ENCODE data around the gene NEK6. TPM values are rescaled to one million over a fixed set of nuclear protein-coding genes. Genes with fewer than 3 reads are reported as not detected.
A peak's percentile ranks its signal among the peaks of the same experiment; 100 is the strongest.

The NEK6 gene
- total RNA-seq = 11.0 TPM

GRCh38 chr9:124257844-124258606 is at the start of gene NEK6:
Gene NEK6, plus strand, starts transcription at chr9:124257949. Its CDS starts 44,016 bp downstream, at chr9:124301965.
- FAIRE-seq (no peak), DNase-seq (ENCODE audit: low spot score in 2 of 2) (peak; percentile 74 to 80)

- FAIRE-seq (no peak), DNase-seq (ENCODE audit: low spot score in 2 of 2) (no peak)
These were observed 49.2 kb upstream of the NEK6 start for GRCh38 chr9:124208571-124208970.

GRCh38 chr9:124209279-124209678 is 48.5 kb upstream of the NEK6 start:
- DNase-seq (ENCODE audit: low spot score in 2 of 2) (no peak), FAIRE-seq (no peak)

DNA sequence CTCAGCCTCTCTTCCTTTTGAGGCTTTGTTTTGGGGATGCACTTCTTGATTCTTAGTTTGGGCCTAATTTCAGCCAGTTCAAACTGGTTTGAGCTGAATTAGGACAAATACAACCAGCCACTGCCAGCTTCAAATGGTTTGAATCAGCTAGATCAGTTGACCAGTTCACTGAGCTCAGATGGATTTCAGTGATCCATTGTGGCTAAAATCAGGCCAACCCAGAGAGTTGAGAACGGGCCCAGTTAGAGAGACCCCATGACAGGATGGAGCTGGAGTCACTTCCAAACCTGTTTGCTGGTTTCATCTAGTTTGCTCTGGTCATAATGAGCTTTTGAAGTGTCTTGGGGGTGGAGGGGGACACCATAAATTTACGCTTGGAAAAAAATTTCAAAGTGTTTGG is 48.0 kb upstream of the NEK6 start:
- DNase-seq (ENCODE audit: low spot score in 2 of 2) (no peak), FAIRE-seq (no peak)

DNA sequence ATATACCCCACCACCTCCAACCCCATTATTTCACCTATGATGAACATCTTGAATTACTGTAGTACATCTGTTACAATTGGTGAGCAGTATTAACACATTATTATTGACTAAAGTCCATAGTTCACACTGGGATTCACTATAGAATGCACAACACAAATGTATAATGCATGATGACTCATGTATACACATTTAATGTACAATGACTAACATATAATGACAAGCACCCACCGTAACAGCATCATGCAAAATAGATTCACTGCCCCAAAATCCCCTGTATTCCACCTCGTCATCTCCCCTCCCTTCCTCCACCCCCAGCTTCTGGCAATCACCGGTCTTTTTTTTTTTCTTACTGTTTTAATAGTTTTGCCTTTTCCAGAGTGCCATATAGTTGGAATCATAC is 47.1 kb upstream of the NEK6 start:
- FAIRE-seq (no peak), DNase-seq (ENCODE audit: low spot score in 2 of 2) (no peak)

- DNase-seq (ENCODE audit: low spot score in 2 of 2) (no peak), FAIRE-seq (no peak)
These were observed 45.2 kb upstream of the NEK6 start for GRCh38 chr9:124212381-124213050.

GRCh38 chr9:124213396-124213795 is 44.4 kb upstream of the NEK6 start:
- DNase-seq (ENCODE audit: low spot score in 2 of 2) (no peak), FAIRE-seq (no peak)

DNA sequence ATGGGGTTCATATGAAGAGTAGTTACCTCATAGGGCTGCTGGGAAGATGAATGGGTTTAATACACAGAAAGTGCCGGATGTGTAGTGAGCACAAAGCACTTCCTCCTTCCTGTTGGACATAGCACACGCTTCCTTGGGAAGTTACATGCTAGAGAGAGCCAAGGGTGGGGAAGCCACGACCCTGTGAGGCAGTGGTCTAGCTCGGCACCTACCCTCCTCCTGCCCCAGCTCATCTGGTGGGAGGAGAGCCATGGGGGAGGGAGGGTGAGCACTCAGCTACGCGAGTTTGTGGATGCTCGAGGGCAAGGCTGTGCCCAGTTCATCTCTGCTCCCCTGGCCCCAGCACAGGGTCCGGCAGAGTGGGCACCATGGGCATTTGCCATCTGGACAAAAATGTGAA is 43.6 kb upstream of the NEK6 start:
- FAIRE-seq = no peak
- no peak for DNase-seq (ENCODE audit: low spot score in 2 of 2)

- FAIRE-seq = no peak
- no peak for DNase-seq (ENCODE audit: low spot score in 2 of 2)
These were observed 43.0 kb upstream of the NEK6 start for GRCh38 chr9:124214596-124215367.

DNA sequence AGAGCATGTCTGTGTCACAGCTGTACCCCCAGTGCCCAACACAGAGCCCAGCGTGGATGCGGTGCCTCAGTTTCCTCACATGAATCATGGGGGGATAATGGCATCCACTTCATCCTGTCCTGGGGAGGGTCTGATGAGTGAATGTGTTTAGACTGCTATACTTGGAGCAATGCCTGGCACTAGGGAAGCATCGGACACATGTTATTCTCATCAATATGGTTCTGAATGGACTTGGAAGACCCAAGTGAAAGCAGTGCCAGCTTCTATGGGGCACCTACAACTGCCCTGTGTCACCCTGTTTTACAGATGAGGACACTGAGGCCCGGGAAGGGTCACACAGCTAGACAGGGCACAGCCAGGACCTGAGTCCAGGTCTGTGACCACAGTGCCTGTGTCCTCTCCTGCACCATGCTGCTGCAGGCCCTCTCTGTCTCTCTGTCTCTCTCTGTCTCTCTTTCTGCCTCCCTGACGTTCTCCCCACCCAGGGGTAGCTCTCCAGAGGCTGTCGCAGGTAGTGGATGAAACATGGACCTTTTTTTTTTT is 42.3 kb upstream of the NEK6 start:
- no peak for FAIRE-seq

DNA sequence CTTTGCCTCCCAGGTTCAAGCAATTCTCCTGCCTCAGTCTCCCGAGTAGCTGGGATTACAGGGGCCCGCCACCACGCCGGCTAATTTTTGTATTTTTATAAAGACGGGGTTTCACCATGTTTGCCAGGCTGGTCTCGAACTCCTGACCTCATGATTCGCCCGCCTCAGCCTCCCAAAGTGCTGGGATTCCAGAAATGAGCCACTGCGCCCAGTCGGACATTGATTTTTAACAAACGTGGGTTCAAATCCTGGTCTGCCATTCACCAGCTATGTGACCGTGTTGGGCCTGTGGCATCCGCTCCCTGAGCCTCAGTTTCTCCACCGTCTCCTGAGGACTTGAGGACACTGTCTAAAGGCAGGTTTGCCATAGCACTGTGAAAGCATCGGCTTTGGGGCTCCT is 41.8 kb upstream of the NEK6 start:
- no peak for DNase-seq (ENCODE audit: low spot score in 2 of 2)
- no peak for FAIRE-seq

More for the DNA sequence above, 42.3 kb upstream of the NEK6 start:
- no peak for DNase-seq (ENCODE audit: low spot score in 2 of 2)

DNA sequence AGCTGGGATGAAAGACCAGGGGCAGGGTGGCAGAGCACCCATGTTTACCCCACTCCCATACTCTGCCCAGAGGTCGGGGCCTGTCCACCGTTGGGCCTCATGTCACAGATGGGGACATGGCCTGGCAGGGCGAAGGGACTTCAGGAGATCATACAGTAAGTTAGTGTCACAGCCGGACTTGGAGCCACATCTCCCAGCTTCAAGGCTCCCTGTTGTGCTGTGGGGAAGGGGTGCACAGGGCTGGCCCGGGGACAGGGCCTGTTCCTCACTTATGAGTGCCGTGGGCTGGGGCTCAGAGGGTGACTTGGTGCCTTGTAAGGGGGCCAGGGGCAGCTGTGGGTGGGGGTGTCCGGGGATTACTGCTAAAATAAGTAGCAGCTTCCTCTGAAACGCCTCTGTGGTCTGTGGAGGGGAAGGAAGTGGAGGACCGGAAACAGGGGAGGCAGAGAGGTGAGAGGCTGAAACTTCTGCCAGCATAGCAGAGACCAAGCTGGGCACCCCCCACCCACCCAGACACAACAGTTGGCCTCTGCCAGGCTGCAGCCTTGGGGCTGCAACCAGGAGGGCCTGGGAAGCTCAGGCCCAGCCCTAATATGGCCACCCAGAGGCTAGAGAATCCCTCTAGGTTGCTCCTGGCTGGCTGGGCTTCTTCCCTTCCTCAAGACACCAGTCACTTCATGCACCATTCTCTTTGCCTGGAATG is 41.1 kb upstream of the NEK6 start:
- no peak for DNase-seq (ENCODE audit: low spot score in 2 of 2)
- no peak for FAIRE-seq

DNA sequence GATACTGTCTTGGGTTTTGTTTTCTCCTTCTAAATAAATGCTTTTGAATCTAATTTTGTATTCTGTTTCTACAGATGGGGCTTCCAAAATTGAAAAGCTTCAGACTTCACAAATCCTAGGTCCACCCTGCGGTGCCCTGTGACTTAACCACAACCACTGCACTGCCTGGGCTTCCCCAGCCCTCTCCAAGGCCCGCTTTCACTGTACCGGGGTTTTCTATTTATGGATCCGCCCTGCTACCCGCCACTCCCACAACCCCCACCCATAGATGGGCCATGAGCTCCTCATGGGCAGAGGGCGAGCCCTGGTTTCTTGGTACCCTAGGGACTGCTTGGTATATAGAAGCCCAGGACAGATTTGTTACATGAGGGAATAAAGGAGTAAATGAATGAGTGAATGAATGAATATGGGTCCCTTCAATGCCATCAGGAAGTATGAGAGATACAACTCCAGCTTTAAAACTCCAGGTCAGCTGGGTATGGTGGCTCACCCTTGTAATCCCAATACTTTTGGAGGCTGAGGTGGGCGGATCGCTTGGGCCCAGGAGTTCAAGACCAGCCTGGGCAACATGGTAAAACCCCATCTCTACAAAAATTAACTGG is 39.8 kb upstream of the NEK6 start:
- FAIRE-seq = no peak
- no peak for DNase-seq (ENCODE audit: low spot score in 2 of 2)

DNA sequence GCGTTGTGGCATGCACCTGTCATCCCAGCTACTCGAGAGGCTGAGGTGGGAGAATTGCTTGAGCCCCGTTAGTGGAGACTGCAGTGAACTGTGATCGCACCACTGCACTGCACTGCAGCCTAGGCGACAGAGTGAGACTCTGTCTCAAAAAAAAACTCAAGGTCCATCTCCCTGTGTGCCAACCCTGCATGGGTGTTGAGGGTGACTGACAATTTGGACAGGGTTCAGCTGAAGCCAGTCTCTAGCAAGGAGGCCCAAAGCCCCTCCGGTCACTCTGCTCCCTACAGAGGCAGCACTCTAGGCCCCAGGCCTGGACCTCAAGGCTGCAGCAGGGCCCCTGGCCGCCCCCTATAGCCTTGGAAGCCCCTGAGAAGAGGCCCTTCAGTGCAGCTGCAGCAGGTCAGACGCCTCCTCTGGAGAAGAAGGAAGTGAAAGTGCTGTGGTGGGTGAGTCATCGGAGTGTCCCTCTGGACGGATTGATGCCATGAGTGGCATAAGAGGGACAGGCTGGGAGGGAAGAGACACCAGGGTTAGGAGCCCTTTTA is 39.2 kb upstream of the NEK6 start:
- FAIRE-seq = no peak
- DNase-seq (ENCODE audit: low spot score in 2 of 2) = no peak

GRCh38 chr9:124218987-124219461 is 38.7 kb upstream of the NEK6 start:
- DNase-seq (ENCODE audit: low spot score in 2 of 2) (no peak), FAIRE-seq (no peak)

- FAIRE-seq = no peak
- DNase-seq (ENCODE audit: low spot score in 2 of 2) = peak; percentile 35 to 43
These were observed 36.8 kb upstream of the NEK6 start for GRCh38 chr9:124220946-124221451.

DNA sequence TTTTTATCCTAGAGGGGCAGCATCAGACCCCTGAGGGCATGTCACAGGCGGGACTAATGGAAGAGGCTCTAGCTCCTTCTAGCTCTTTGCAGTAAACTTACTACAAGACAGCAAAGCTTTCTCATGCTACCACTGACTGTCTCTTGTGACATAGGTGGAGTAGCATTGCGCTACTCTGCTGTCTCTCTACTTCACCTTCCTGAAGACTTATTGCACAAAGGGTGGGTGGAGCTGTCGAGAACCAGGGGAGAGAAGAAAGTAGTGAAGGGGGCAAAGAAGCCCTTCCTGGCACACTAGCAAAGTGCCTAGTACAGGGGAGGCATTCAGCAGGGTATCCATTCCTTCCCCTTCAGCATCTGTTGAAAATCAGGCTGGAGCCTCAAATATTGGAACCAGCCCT is 36.1 kb upstream of the NEK6 start:
- DNase-seq (ENCODE audit: low spot score in 2 of 2) = no peak
- no peak for FAIRE-seq

- DNase-seq (ENCODE audit: low spot score in 2 of 2) (no peak), FAIRE-seq (no peak)
These were observed 35.6 kb upstream of the NEK6 start for GRCh38 chr9:124222109-124222508.
